CD14-positive monocyte (primary cell): Measurements from ENCODE around the gene NPSR1. TPM values are rescaled to one million over a fixed set of nuclear protein-coding genes. Genes with fewer than 3 reads are reported as not detected.

Experiments used
- DNase-seq, 3 donors: peaks; one replicate each; pipeline ENCODE4 v3.0.0-alpha.2; 2011 to 2022
- H2AFZ ChIP-seq: 2 replicates; pipeline ENCODE4 v1.6.0; 2012; ENCODE audit warnings: mild to moderate bottlenecking, low read depth, low read length, inconsistent platforms; ENCODE audit not compliant: insufficient read depth, poor library complexity, severe bottlenecking
- H3K27ac ChIP-seq, 2 donors: 1 replicate in 1 of 2; 2 replicates in 1 of 2; pipeline ENCODE4 v1.5.1; 2012 to 2013; ENCODE audit warnings: low read length in 2 of 2, control low read depth in 1 of 2, inconsistent platforms in 1 of 2, low read depth in 1 of 2, mild to moderate bottlenecking in 1 of 2
- H3K27me3 ChIP-seq, 2 donors: one replicate each; pipeline versions ENCODE4 v1.6.0 to v1.6.1; 2011 to 2013; ENCODE audit warnings: low read length in 2 of 2; ENCODE audit not compliant: control insufficient read depth in 2 of 2, insufficient read depth in 2 of 2
- H3K36me3 ChIP-seq, 2 donors: replicated peaks in 1 of 2; 1 replicate in 1 of 2; 2 replicates in 1 of 2; pipeline versions ENCODE4 v1.5.1 to v1.6.1; 2012 to 2013; ENCODE audit warnings: low read length in 2 of 2, control low read depth in 1 of 2, inconsistent platforms in 1 of 2, mild to moderate bottlenecking in 1 of 2; ENCODE audit not compliant: insufficient read depth in 2 of 2, control insufficient read depth in 1 of 2
- H3K4me1 ChIP-seq, 2 donors: 1 replicate in 1 of 2; 2 replicates in 1 of 2; pipeline versions ENCODE4 v1.5.1 to v1.6.1; 2012 to 2013; ENCODE audit warnings: low read length in 2 of 2, control low read depth in 1 of 2, inconsistent platforms in 1 of 2, mild to moderate bottlenecking in 1 of 2, moderate library complexity in 1 of 2; ENCODE audit not compliant: insufficient read depth in 2 of 2, control insufficient read depth in 1 of 2
- H3K4me2 ChIP-seq: replicated peaks from 2 replicates; pipeline ENCODE3; 2012; ENCODE audit warnings: low read length, moderate library complexity, mild to moderate bottlenecking; ENCODE audit not compliant: poor library complexity, severe bottlenecking; ENCODE audit errors: extremely low read depth
- H3K4me3 ChIP-seq, 3 experiments: fragments of 200-600 bp in 1 of 3; sonication (generic) in 1 of 3; replicated peaks in 1 of 3; 1 replicate in 2 of 3; 2 replicates in 1 of 3; pipeline ENCODE4 v1.5.1; 2011 to 2013; ENCODE audit warnings: low read length in 3 of 3, mild to moderate bottlenecking in 3 of 3, control low read depth in 2 of 3, low read depth in 2 of 3, inconsistent platforms in 1 of 3, moderate library complexity in 1 of 3
- H3K79me2 ChIP-seq: 2 replicates; pipeline ENCODE4 v1.6.0; 2012; ENCODE audit warnings: mild to moderate bottlenecking, control low read depth, inconsistent platforms, low read length, moderate library complexity; ENCODE audit not compliant: insufficient read depth
- H3K9ac ChIP-seq: 2 replicates; pipeline ENCODE4 v1.6.0; 2017; ENCODE audit warnings: low read length, mild to moderate bottlenecking; ENCODE audit not compliant: insufficient read depth, poor library complexity, severe bottlenecking
- H3K9me3 ChIP-seq, 2 donors: replicated peaks in 1 of 2; 1 replicate in 1 of 2; 2 replicates in 1 of 2; pipeline versions ENCODE4 v1.5.1 to v1.6.1; 2012 to 2013; ENCODE audit warnings: low read length in 2 of 2, control low read depth in 1 of 2; ENCODE audit not compliant: control insufficient read depth in 1 of 2, insufficient read depth in 1 of 2
- H4K20me1 ChIP-seq: 2 replicates; pipeline ENCODE4 v1.6.0; 2012; ENCODE audit warnings: mild to moderate bottlenecking, low read length, control low read depth, moderate library complexity; ENCODE audit not compliant: insufficient read depth
- H3K27ac Mint-ChIP-seq, 7 donors: one replicate each; pipeline ENCODE4 v1.8.0; 2020; ENCODE audit warnings: mild to moderate bottlenecking in 7 of 7, mixed read lengths in 7 of 7, moderate library complexity in 6 of 7, inconsistent platforms in 2 of 7
- H3K27me3 Mint-ChIP-seq, 3 donors: one replicate each; pipeline ENCODE4 v1.8.0; 2021 to 2022; ENCODE audit warnings: low read depth in 3 of 3, mild to moderate bottlenecking in 3 of 3, mixed read lengths in 3 of 3, moderate library complexity in 3 of 3, inconsistent platforms in 1 of 3
- H3K36me3 Mint-ChIP-seq, 2 donors: one replicate each; pipeline ENCODE4 v1.8.0; 2020; ENCODE audit warnings: mixed read lengths in 2 of 2, inconsistent platforms in 1 of 2, mild to moderate bottlenecking in 1 of 2
- H3K4me1 Mint-ChIP-seq: one replicate; pipeline ENCODE4 v1.8.0; 2020; ENCODE audit warnings: mild to moderate bottlenecking, mixed read lengths
- H3K4me3 Mint-ChIP-seq, 2 donors: one replicate each; pipeline ENCODE4 v1.8.0; 2020; ENCODE audit warnings: mild to moderate bottlenecking in 2 of 2, mixed read lengths in 2 of 2, moderate library complexity in 1 of 2
- H3K9me3 Mint-ChIP-seq, 7 donors: one replicate each; pipeline ENCODE4 v1.8.0; 2020 to 2022; ENCODE audit warnings: mixed read lengths in 7 of 7, mild to moderate bottlenecking in 6 of 7, moderate library complexity in 6 of 7, inconsistent platforms in 2 of 7
- WGBS: methylation state at CpG from one replicate; pipeline ENCODE4 v1.1.5; 2013; ENCODE audit warnings: missing lambda C conversion rate; ENCODE audit not compliant: insufficient coverage; 5-methylcytosine and 5-hydroxymethylcytosine counted together
- intact Hi-C, 2 donors: fragments of 100-400 bp; cut with micrococcal nuclease; formaldehyde crosslinking; loops; one replicate each; pipeline versions ENCODE4 v1.15.0 to v1.15.1; 2023
- polyA plus RNA-seq, 3 donors: library from polyadenylated mRNA; depleted of rRNA in 1 of 3; unstranded in 2 of 3; stranded (reverse) in 1 of 3; fragments of 300-500 nt in 2 of 3; fragments of >200 nt in 1 of 3; fragmentation: Illumina TruSeq in 2 of 3; gene quantifications; 1 replicate in 2 of 3; 2 replicates in 1 of 3; pipeline ENCODE4 v1.2.3, GENCODE V29; 2012 to 2021
- TF ChIP-seq, protein P1 (sequence below): fragments of 200-600 bp; IDR thresholded peaks from one replicate; pipeline ENCODE4 v1.8.0; 2022; ENCODE audit warnings: antibody characterized with exemption, mild to moderate bottlenecking

NPSR1 gene
- polyA plus RNA-seq, 3 donors: not detected

GRCh38 chr7:34734771-34735170 is 76.8 kb downstream of the NPSR1 start:
- Histone ChIP-seq H3K27me3 (no peaks in the 10 kb centered on the region), H3K4me2 (no peak overlapping the region), H3K9ac (no peak overlapping the region), H3K27ac (no peak overlapping the region), H3K9me3 (peaks cover 0 to 3% of the 10 kb centered on the region in 2 donors), H3K79me2 (no peaks in the 10 kb centered on the region), H3K4me1 (no peaks in the 10 kb centered on the region), H4K20me1 (no peaks in the 10 kb centered on the region), H3K36me3 (no peaks in the 10 kb centered on the region), H3K4me3 (no peak overlapping the region), H2AFZ (no peak overlapping the region)
- Mint-ChIP-seq H3K4me3 (no peak overlapping the region), H3K27me3 (peaks cover 0 to 2% (median 1%) of the 10 kb centered on the region in 3 donors), H3K27ac (no peak overlapping the region), H3K9me3 (peaks cover 0 to 5% (median 3%) of the 10 kb centered on the region in 7 donors), H3K4me1 (no peaks in the 10 kb centered on the region), H3K36me3 (no peaks in the 10 kb centered on the region)
- intact Hi-C loops: no loop called here
- DNase-seq: no peak
- TF ChIP-seq, protein P1, sequence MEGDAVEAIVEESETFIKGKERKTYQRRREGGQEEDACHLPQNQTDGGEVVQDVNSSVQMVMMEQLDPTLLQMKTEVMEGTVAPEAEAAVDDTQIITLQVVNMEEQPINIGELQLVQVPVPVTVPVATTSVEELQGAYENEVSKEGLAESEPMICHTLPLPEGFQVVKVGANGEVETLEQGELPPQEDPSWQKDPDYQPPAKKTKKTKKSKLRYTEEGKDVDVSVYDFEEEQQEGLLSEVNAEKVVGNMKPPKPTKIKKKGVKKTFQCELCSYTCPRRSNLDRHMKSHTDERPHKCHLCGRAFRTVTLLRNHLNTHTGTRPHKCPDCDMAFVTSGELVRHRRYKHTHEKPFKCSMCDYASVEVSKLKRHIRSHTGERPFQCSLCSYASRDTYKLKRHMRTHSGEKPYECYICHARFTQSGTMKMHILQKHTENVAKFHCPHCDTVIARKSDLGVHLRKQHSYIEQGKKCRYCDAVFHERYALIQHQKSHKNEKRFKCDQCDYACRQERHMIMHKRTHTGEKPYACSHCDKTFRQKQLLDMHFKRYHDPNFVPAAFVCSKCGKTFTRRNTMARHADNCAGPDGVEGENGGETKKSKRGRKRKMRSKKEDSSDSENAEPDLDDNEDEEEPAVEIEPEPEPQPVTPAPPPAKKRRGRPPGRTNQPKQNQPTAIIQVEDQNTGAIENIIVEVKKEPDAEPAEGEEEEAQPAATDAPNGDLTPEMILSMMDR: no peak
- WGBS: no CpG with 5 or more reads among the region's 1 CpG

- H3K9me3 Mint-ChIP-seq: peaks cover 0 to 9% (median 3%) of the 10 kb centered on the region in 7 donors
- no peak overlapping the region for H3K4me3 Mint-ChIP-seq
- Histone ChIP-seq H3K4me1 (no peaks in the 10 kb centered on the region), H3K9ac (no peak overlapping the region), H3K4me2 (no peak overlapping the region), H3K36me3 (no peaks in the 10 kb centered on the region), H3K4me3 (no peak overlapping the region), H4K20me1 (no peaks in the 10 kb centered on the region), H3K79me2 (no peaks in the 10 kb centered on the region), H3K9me3 (peaks cover 0 to 10% of the 10 kb centered on the region in 2 donors), H3K27me3 (no peaks in the 10 kb centered on the region), H2AFZ (no peak overlapping the region), H3K27ac (no peak overlapping the region)
- TF ChIP-seq, protein P1: no peak
- H3K27me3 Mint-ChIP-seq: peaks cover 0 to 2% (median 1%) of the 10 kb centered on the region in 3 donors
- intact Hi-C loops: no loop called here
- no peaks in the 10 kb centered on the region for H3K36me3 Mint-ChIP-seq
- no peaks in the 10 kb centered on the region for H3K4me1 Mint-ChIP-seq
- H3K27ac Mint-ChIP-seq: no peak overlapping the region
- no CpG with 5 or more reads among the region's 2 CpGs for WGBS
- no peak for DNase-seq
These were observed 77.5 kb downstream of the NPSR1 start for GRCh38 chr7:34735526-34735925.
